Muscle layer of colon (tissue), 2 donors: ENCODE data around the gene WFDC2.
"Not testable (repeated sequence)": the region's sequence is repeated elsewhere in the genome, so short reads cannot be mapped to it uniquely, and the experiment has no call there.

ENCODE experiments used
- H3K27ac ChIP-seq: one replicate; pipeline ENCODE4 v1.7.0; 2013; ENCODE audit warnings: low read depth, mild to moderate bottlenecking, low read length, moderate library complexity
- H3K27me3 ChIP-seq, 2 donors: one replicate each; pipeline ENCODE4 v1.7.0; 2013; ENCODE audit warnings: low read length in 2 of 2, mild to moderate bottlenecking in 2 of 2; ENCODE audit not compliant: insufficient read depth in 2 of 2, control insufficient read depth in 1 of 2
- H3K36me3 ChIP-seq: one replicate; pipeline ENCODE4 v1.7.0; 2013; ENCODE audit warnings: mild to moderate bottlenecking, low read length; ENCODE audit not compliant: insufficient read depth
- H3K4me1 ChIP-seq: one replicate; pipeline ENCODE4 v1.7.0; 2013; ENCODE audit warnings: mild to moderate bottlenecking, low read length; ENCODE audit not compliant: insufficient read depth
- H3K4me3 ChIP-seq, 2 donors: one replicate each; pipeline ENCODE4 v1.7.0; 2013; ENCODE audit warnings: low read length in 2 of 2, low read depth in 1 of 2, mild to moderate bottlenecking in 1 of 2, moderate library complexity in 1 of 2
- H3K9ac ChIP-seq: one replicate; pipeline ENCODE4 v1.7.0; 2013; ENCODE audit warnings: low read length
- H3K9me3 ChIP-seq: one replicate; pipeline ENCODE4 v1.7.0; 2013; ENCODE audit warnings: mild to moderate bottlenecking, low read length
- donor health status: abdominal sarcoma.
- donor health status: Adenocarcinoma of cecum.

The WFDC2 gene

DNA sequence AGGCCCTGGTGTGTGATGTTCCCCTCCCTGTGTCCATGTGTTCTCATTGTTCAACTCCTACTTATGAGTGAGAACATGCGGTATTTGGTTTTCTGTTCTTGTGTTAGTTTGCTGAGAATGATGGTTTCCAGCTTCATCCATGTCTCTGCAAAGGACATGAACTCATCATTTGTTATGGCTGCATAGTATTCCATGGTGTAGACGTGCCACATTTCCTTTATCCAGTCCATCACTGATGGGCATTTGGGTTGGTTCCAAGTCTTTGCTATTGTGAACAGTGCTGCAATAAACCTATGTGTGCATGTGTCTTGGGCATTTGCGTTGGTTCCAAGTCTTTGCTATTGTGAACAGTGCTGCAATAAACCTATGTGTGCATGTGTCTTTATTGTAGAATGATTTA lies 2.7 kb downstream of the WFDC2 start:
- H3K27ac ChIP-seq, H3K27me3 ChIP-seq, H3K9ac ChIP-seq, H3K36me3 ChIP-seq, H3K4me1 ChIP-seq, H3K4me3 ChIP-seq, H3K9me3 ChIP-seq: not testable (repeated sequence)

DNA sequence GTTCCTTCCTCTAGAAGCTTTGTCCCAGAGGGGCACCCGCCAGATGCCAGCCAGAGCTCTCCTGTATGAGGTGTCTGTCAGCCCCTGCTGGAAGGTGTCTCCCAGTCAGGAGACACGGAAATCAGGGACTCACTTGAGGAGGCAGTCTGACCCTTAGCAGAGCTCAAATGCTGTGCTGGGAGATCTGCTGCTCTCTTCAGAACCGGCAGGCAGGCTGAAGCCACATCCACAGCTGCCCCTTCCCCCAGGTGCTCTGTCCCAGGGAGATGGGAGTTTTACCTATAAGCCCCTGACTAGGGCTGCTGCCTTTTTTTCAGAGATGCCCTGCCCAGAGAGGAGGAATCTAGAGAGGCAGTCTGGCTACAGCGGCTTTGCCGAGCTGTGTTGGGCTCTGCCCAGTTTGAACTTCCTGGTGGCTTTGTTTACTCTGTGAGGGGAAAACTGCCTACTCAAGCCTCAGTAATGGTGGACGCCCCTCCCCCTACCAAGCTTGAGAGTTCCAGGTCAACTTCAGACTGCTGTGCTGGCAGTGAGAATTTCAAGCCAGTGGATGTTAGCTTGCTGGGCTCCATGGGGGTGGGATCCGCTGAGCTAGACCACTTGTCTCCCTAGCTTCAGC lies 8.1 kb downstream of the WFDC2 start:
- H3K4me3 ChIP-seq, H3K27me3 ChIP-seq, H3K36me3 ChIP-seq, H3K9me3 ChIP-seq, H3K4me1 ChIP-seq, H3K27ac ChIP-seq, H3K9ac ChIP-seq: not testable (repeated sequence)

DNA sequence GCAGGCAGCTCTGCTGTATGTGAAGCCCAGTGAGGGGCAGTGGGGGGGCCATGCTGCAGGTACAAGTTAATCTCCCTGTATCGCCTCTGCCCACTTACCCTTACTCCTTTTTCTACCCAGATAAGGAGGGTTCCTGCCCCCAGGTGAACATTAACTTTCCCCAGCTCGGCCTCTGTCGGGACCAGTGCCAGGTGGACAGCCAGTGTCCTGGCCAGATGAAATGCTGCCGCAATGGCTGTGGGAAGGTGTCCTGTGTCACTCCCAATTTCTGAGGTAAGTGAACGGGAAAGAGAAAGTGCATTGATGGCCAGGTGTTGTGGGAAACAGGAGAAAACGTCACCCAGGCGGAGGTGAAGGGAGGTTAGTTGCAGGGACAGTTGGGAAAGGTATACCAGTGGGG lies 10.3 kb downstream of the WFDC2 start:
- H3K36me3 ChIP-seq = no peaks in the 10 kb centered on the region
- H3K27ac ChIP-seq = no peak overlapping the region
- H3K27me3 ChIP-seq = no peaks in the 10 kb centered on the region
- no peaks in the 10 kb centered on the region for H3K9me3 ChIP-seq
- no peaks in the 10 kb centered on the region for H3K4me1 ChIP-seq
- H3K9ac ChIP-seq = no peak overlapping the region
- no peak overlapping the region for H3K4me3 ChIP-seq

DNA sequence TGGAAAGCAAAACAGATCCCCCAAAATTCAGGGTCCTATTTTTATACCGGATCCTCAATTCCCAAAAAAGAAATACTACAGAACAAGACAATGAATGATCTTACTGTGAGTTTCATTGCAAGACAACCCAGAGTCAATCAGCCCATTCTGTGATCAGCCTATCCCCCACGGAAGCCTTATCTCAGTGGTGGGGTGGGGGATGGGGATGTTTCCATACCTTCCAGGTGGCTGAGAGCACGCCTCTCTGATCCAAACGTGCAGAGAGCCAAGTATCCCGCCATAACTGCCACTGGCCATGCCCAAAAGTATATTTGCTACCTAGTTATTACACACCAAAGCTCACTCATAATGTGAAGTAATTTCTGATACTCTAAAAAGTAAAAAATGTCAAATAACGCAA lies 15.1 kb downstream of the WFDC2 start:
- Histone ChIP-seq H3K9me3 (no peaks in the 10 kb centered on the region), H3K36me3 (no peaks in the 10 kb centered on the region), H3K4me1 (no peaks in the 10 kb centered on the region), H3K27me3 (no peaks in the 10 kb centered on the region), H3K9ac (no peak overlapping the region), H3K4me3 (no peak overlapping the region), H3K27ac (no peak overlapping the region)

GRCh38 chr20:45485388-45485787 lies 15.8 kb downstream of the WFDC2 start:
- Histone ChIP-seq H3K27ac (no peak overlapping the region), H3K9ac (no peak overlapping the region), H3K9me3 (no peaks in the 10 kb centered on the region), H3K27me3 (no peaks in the 10 kb centered on the region), H3K36me3 (no peaks in the 10 kb centered on the region), H3K4me3 (no peak overlapping the region), H3K4me1 (no peaks in the 10 kb centered on the region)

DNA sequence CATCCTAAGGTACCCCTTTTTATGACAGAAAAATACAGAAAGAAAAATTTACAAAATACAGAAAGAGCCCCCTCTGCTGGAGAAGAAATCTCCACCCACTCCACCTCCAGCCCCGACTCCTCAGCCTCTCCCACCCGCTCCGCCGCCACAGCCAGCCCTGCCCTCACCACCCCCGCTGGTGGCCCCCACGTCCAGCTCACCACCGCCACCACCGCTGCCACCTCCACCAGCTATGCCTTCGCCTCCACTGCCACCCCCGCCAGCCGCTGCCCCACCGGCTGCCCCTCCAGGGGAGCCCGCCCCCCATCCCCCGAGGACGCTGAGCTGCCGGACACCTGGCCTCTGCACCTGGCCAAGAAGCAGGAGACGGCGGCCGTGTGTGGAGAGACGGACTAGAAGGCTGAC lies 17.7 kb downstream of the WFDC2 start:
- Histone ChIP-seq H3K27ac (no peak overlapping the region), H3K9ac (no peak overlapping the region), H3K4me3 (no peak overlapping the region), H3K27me3 (no peaks in the 10 kb centered on the region), H3K4me1 (no peaks in the 10 kb centered on the region), H3K9me3 (no peaks in the 10 kb centered on the region), H3K36me3 (no peaks in the 10 kb centered on the region)

- Histone ChIP-seq H3K9me3 (no peaks in the 10 kb centered on the region), H3K9ac (no peak overlapping the region), H3K4me1 (no peaks in the 10 kb centered on the region), H3K27ac (no peak overlapping the region), H3K36me3 (no peaks in the 10 kb centered on the region), H3K4me3 (no peak overlapping the region), H3K27me3 (no peaks in the 10 kb centered on the region)
Measured at GRCh38 chr20:45489083-45489531, 19.6 kb downstream of the WFDC2 start.

- H3K4me1 ChIP-seq = no peaks in the 10 kb centered on the region
- H3K27ac ChIP-seq = no peak overlapping the region
- H3K9me3 ChIP-seq = no peaks in the 10 kb centered on the region
- H3K9ac ChIP-seq = no peak overlapping the region
- H3K36me3 ChIP-seq = no peaks in the 10 kb centered on the region
- no peaks in the 10 kb centered on the region for H3K27me3 ChIP-seq
- no peak overlapping the region for H3K4me3 ChIP-seq
Measured at GRCh38 chr20:45495501-45495941, 26.0 kb downstream of the WFDC2 start.

GRCh38 chr20:45496166-45496565 lies 26.6 kb downstream of the WFDC2 start:
- Histone ChIP-seq H3K27ac (no peak overlapping the region), H3K36me3 (no peaks in the 10 kb centered on the region), H3K9ac (no peak overlapping the region), H3K27me3 (no peaks in the 10 kb centered on the region), H3K9me3 (no peaks in the 10 kb centered on the region), H3K4me1 (no peaks in the 10 kb centered on the region), H3K4me3 (no peak overlapping the region)

DNA sequence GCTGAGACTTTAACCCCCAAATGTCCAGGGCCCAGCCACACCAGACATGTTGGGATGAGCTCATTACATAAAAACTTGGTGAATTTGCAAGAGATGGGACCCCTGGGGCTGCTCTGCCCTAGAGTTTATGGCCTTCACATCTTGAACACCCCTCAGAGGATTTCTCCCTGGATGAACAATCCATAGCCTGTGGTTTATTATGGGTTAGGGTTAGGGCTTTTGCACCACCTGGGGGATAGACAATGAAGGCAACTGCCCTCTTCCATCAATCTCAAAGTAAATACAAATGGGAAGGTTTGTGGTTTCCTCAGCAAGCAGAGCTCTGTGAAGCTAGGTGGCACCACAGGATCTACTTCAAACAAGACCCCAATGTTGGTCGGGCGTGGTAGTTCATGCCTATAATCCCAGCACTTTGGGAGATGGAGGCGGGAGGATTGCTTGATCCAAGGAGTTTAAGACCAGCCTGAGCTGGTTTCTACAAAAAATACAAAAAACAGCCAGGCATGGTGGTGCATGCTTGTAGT lies 28.5 kb downstream of the WFDC2 start:
- no peak overlapping the region for H3K4me3 ChIP-seq

GRCh38 chr20:45500022-45500421 lies 30.5 kb downstream of the WFDC2 start:
- H3K4me3 ChIP-seq = no peak overlapping the region
- H3K27me3 ChIP-seq = no peaks in the 10 kb centered on the region
- no peak overlapping the region for H3K9ac ChIP-seq
- no peaks in the 10 kb centered on the region for H3K9me3 ChIP-seq
- no peak overlapping the region for H3K27ac ChIP-seq
- H3K4me1 ChIP-seq = peaks cover 4% of the 10 kb centered on the region
- H3K36me3 ChIP-seq = no peaks in the 10 kb centered on the region

More for the DNA sequence above, 28.5 kb downstream of the WFDC2 start:
- Histone ChIP-seq H3K9ac (no peak overlapping the region), H3K27ac (no peak overlapping the region), H3K4me1 (peaks cover 4% of the 10 kb centered on the region), H3K9me3 (no peaks in the 10 kb centered on the region), H3K36me3 (no peaks in the 10 kb centered on the region), H3K27me3 (no peaks in the 10 kb centered on the region)

DNA sequence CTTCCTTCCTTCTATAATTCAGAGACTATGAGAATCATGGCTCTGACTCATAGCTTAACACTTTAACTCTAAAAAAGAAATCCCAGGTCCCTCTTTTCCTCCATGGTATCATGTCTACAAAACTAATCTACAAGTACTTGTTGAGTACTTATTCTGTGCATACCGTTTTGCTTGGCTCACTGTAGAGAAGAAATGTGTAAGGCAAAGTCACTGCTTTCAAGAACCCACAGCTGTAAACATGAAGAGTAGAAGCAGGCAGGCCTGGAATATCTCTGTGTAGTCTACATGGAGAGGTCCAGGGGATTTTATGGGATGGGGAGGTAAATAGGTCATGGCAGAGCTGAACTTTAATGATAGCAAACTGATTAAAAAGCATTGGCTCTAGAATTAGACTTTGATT lies 32.0 kb downstream of the WFDC2 start:
- Histone ChIP-seq H3K9ac (no peak overlapping the region), H3K27ac (no peak overlapping the region), H3K27me3 (no peaks in the 10 kb centered on the region), H3K9me3 (no peaks in the 10 kb centered on the region), H3K4me1 (peaks cover 4% of the 10 kb centered on the region), H3K36me3 (no peaks in the 10 kb centered on the region), H3K4me3 (no peak overlapping the region)
